HepG2 (cell line): Measurements from ENCODE around the gene LCAT. TPM values are rescaled to one million over a fixed set of nuclear protein-coding genes. Genes with fewer than 3 reads are reported as not detected.

Experiments used
- EEA1 ChIP-seq: sonication (generic); formaldehyde crosslinking; IDR thresholded peaks from 2 replicates; pipeline ENCODE4 v1.5.1; 2020; ENCODE audit warnings: mild to moderate bottlenecking, missing genetic modification reagents, borderline replicate concordance
- ELF4 ChIP-seq: sonication (generic); formaldehyde crosslinking; IDR thresholded peaks from 2 replicates; pipeline ENCODE4 v1.5.0; 2020; ENCODE audit warnings: missing genetic modification reagents, mild to moderate bottlenecking, moderate library complexity, borderline replicate concordance
- HBP1 ChIP-seq: IDR thresholded peaks from 2 replicates; pipeline ENCODE4 v1.6.1; 2016; ENCODE audit warnings: low read depth, control low read depth
- HNF4G ChIP-seq, 2 experiments: sonication (generic) in 1 of 2; formaldehyde crosslinking in 1 of 2; IDR thresholded peaks; 2 replicates each; pipeline versions ENCODE4 v1.4.0 to v1.6.1; 2011 to 2020; ENCODE audit warnings: borderline replicate concordance in 2 of 2, low read depth in 2 of 2, mild to moderate bottlenecking in 2 of 2, low read length in 1 of 2, missing genetic modification reagents in 1 of 2, moderate library complexity in 1 of 2
- JDP2 ChIP-seq: sonication (generic); formaldehyde crosslinking; IDR thresholded peaks from 2 replicates; pipeline ENCODE4 v1.8.1; 2022; ENCODE audit warnings: missing genetic modification reagents, borderline replicate concordance
- KLF16 ChIP-seq, 2 experiments: sonication (generic) in 1 of 2; formaldehyde crosslinking in 1 of 2; IDR thresholded peaks; 2 replicates each; pipeline versions ENCODE4 v1.6.1 to v1.8.0; 2016 to 2023; ENCODE audit warnings: missing genetic modification reagents in 2 of 2, missing compliant biosample characterization in 1 of 2
- KLF6 ChIP-seq: IDR thresholded peaks from 2 replicates; pipeline ENCODE4 v1.8.0; 2016; ENCODE audit warnings: missing biosample characterization, missing genetic modification reagents
- NFAT5 ChIP-seq: sonication (generic); formaldehyde crosslinking; IDR thresholded peaks from 2 replicates; pipeline ENCODE4 v1.4.0; 2020; ENCODE audit warnings: missing genetic modification reagents
- PATZ1 ChIP-seq: sonication (generic); formaldehyde crosslinking; IDR thresholded peaks from 2 replicates; pipeline ENCODE4 v1.4.0; 2020; ENCODE audit warnings: missing genetic modification reagents
- PHF21A ChIP-seq: sonication (generic); formaldehyde crosslinking; IDR thresholded peaks from 2 replicates; pipeline ENCODE4 v1.5.0; 2020; ENCODE audit warnings: mild to moderate bottlenecking, missing genetic modification reagents
- PHF5A ChIP-seq: IDR thresholded peaks from one replicate; pipeline ENCODE4 v1.6.1; 2018; ENCODE audit warnings: low read depth, missing genetic modification reagents; ENCODE audit not compliant: unreplicated experiment
- SOX13 ChIP-seq, 3 experiments: fragments of 450-650 bp in 1 of 3; sonication (generic) in 1 of 3; formaldehyde crosslinking in 1 of 3; IDR thresholded peaks in 2 of 3; conservative IDR thresholded peaks in 1 of 3; 2 replicates each; pipeline versions ENCODE4 v1.5.0 to v1.6.1; 2016 to 2020; ENCODE audit warnings: antibody characterized with exemption in 1 of 3, mild to moderate bottlenecking in 1 of 3, missing compliant biosample characterization in 1 of 3, missing genetic modification reagents in 1 of 3, moderate library complexity in 1 of 3
- TBX2 ChIP-seq: sonication (generic); formaldehyde crosslinking; IDR thresholded peaks from 2 replicates; pipeline ENCODE4 v1.5.0; 2020; ENCODE audit warnings: missing genetic modification reagents, mild to moderate bottlenecking, borderline replicate concordance
- TGIF2 ChIP-seq: IDR thresholded peaks from 2 replicates; pipeline ENCODE4 v1.6.1; 2016; ENCODE audit warnings: control low read depth, missing compliant biosample characterization
- ZNF44 ChIP-seq: sonication (generic); formaldehyde crosslinking; IDR thresholded peaks from 2 replicates; pipeline ENCODE4 v1.5.1; 2020; ENCODE audit warnings: mild to moderate bottlenecking, missing genetic modification reagents
- ZNF468 ChIP-seq: sonication (generic); formaldehyde crosslinking; IDR thresholded peaks from 2 replicates; pipeline ENCODE4 v1.8.0; 2022; ENCODE audit warnings: mild to moderate bottlenecking, moderate library complexity, missing genetic modification reagents
- ZNF691 ChIP-seq: sonication (generic); formaldehyde crosslinking; IDR thresholded peaks from 2 replicates; pipeline ENCODE4 v1.4.0; 2020; ENCODE audit warnings: missing genetic modification reagents, low read depth, mild to moderate bottlenecking, borderline replicate concordance
- polyA plus RNA-seq, 8 experiments: library from polyadenylated mRNA; depleted of rRNA in 3 of 8; stranded (reverse) in 7 of 8; unstranded in 1 of 8; fragments of >200 nt; fragmentation: Illumina TruSeq in 4 of 8; extraction: Trizol in 4 of 8; gene quantifications; 2 replicates each; pipeline versions ENCODE4 v1.2.1 to v1.2.3, GENCODE V29; 2011 to 2016; ENCODE audit warnings: low read depth in 4 of 8, missing spikeins in 1 of 8, mixed read lengths in 1 of 8; ENCODE audit not compliant: insufficient read depth in 1 of 8
- total RNA-seq, 5 experiments: library from RNA; depleted of rRNA; stranded (reverse); fragments of >200 nt; fragmentation: Illumina TruSeq; extraction: Trizol; gene quantifications; 2 replicates each; pipeline ENCODE4 v1.2.3, GENCODE V29; 2016; ENCODE audit warnings: low read depth in 1 of 5

LCAT gene
- total and polyA plus RNA-seq, 2 of the 13 experiments (the other 11 are each of a cell fraction or from before 2014, with no cell fraction given), result 36.1 to 38.9 TPM

GRCh38 chr16:67936124-67936879 lies 7.6 kb downstream of the LCAT start, which contains the start of gene PSMB10 (continued):
- TF ChIP-seq NFAT5 (CRISPR knock-in tag) (peak; percentile 34; the same call in 1 of the 2 replicates), PHF21A (CRISPR knock-in tag) (0 out of 2 replicates have a peak, but pooled peaks have one; percentile 0), PATZ1 (CRISPR knock-in tag) (no peak), ZNF691 (no peak), ZNF44 (CRISPR knock-in tag) (0 out of 2 replicates have a peak, but pooled peaks have one; percentile 2), JDP2 (no peak; the same call in 1 of the 2 replicates), HNF4G (IDR thresholded peaks at IDR 0.05; ENCODE audit: borderline replicate concordance, low read depth, low read length) (0 out of 2 replicates have a peak, but pooled peaks have one; percentile 5), HNF4G (CRISPR knock-in tag; IDR thresholded peaks at IDR 0.05; ENCODE audit: borderline replicate concordance, low read depth) (peak; percentile 11; the same call in 1 of the 2 replicates), ELF4 (CRISPR knock-in tag) (0 out of 2 replicates have a peak, but pooled peaks have one; percentile 21), HBP1 (CRISPR knock-in tag) (no peak), TGIF2 (CRISPR knock-in tag) (peak; percentile 17; the same call in 1 of the 2 replicates), PHF5A (CRISPR knock-in tag) (no peak), EEA1 (CRISPR knock-in tag) (no peak), KLF16 (CRISPR knock-in tag; IDR thresholded peaks at IDR 0.05) (peak in 1 of 2 experiments; percentile 89; a peak in 1 of 4 replicates), KLF6 (no peak), TBX2 (CRISPR knock-in tag) (peak; percentile 53; the same call in 1 of the 2 replicates), ZNF468 (CRISPR knock-in tag) (no peak), SOX13 (IDR thresholded peaks at IDR 0.05) (no peak), SOX13 (CRISPR knock-in tag; conservative IDR thresholded peaks at IDR 0.05 in 1 of 2, IDR thresholded peaks at IDR 0.05 in 1 of 2) (0 out of 4 replicates have a peak, but pooled peaks of 1 of the 2 experiments have one; percentile 45)
